GM12872 (cell line): Measurements from ENCODE around the gene BRD3.

Source experiments
- TF ChIP-seq, protein P1 (sequence below): IDR thresholded peaks from 3 replicates; pipeline ENCODE4 v1.5.1; 2011; ENCODE audit warnings: low read depth, mild to moderate bottlenecking, low read length, moderate library complexity; ENCODE audit not compliant: insufficient read depth

The BRD3 gene

GRCh38 chr9:134007571-134007970 is 60.3 kb downstream of the BRD3 start:
- TF ChIP-seq, protein P1, sequence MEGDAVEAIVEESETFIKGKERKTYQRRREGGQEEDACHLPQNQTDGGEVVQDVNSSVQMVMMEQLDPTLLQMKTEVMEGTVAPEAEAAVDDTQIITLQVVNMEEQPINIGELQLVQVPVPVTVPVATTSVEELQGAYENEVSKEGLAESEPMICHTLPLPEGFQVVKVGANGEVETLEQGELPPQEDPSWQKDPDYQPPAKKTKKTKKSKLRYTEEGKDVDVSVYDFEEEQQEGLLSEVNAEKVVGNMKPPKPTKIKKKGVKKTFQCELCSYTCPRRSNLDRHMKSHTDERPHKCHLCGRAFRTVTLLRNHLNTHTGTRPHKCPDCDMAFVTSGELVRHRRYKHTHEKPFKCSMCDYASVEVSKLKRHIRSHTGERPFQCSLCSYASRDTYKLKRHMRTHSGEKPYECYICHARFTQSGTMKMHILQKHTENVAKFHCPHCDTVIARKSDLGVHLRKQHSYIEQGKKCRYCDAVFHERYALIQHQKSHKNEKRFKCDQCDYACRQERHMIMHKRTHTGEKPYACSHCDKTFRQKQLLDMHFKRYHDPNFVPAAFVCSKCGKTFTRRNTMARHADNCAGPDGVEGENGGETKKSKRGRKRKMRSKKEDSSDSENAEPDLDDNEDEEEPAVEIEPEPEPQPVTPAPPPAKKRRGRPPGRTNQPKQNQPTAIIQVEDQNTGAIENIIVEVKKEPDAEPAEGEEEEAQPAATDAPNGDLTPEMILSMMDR = no peak

- TF ChIP-seq, protein P1 = no peak
Measured at GRCh38 chr9:134007150-134007549, 60.7 kb downstream of the BRD3 start.

DNA sequence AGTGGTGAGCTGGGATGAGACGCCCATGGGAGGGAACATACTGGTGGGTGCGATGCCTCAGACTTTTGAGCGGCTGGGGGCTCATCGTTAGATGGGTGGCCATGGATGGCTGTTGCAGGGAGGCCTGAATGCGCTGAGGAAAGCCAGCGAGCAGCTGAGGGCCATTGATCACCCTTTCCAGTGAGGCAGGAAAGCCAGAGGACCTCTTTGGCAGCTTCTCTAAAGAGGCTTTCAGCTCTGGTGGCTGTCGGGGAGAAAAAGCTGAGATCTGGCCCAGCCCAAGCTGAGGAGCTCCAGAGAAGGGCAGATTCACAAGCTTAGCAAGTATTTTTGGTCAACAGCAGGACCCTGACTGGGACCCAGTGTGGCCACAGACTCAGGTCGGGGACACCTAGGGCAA is 62.4 kb downstream of the BRD3 start:
- TF ChIP-seq, protein P1 = no peak

DNA sequence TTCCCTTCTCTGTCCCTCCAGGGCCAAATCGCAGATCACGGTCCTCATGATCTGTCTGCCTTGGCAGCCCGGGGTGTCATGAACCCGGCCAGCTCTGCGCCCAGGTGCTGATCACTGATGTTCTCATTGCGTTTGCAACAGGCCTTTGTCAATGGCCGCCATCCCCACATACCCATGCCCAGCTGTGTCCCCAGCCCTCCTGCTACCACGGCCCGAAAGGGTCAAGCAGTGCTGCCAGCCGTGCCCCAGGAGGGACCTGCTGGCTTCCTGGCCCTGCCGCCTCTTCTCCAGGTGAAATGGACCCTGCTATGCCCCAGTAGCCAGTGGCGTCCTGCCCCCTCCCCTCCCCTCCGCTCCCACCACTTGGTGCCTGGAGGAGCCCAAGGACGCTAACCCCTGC is 62.9 kb downstream of the BRD3 start:
- TF ChIP-seq, protein P1 = no peak

DNA sequence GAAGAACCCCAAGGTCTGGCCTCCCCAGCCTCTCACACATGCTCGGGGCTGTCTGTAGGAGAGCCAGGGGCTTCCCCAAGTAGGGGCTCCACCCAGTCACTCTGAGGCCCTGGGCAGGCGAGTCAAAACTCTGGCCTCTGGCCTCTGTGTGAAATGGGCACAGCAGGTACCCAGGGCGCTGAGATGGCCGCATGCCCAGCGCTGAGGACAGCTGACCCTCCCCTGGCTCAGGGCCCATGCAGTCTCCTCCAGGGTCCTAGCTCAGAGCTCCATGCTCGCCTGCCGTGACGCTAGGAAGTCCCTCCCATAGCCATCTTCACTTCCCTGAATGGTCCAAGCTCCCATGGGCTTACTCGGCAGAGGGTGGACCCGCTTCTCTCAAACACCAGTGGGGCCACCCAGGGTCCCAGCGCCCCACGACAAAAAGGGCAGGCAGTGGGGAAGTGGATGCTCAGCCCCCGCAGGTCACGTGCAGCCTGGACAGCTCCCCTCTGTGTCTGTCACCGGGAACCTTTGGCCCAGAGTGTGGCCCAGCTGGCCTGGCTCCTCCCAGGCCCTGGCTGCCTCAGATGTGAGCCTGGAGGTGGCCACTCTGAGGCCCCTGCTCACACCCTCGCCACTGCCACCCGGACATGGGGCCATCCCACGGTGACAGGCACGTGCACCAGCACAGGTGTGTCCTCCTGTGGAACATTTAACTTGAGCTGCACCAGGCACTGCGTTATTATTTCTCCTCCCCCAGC is 63.5 kb downstream of the BRD3 start:
- TF ChIP-seq, protein P1 = no peak

DNA sequence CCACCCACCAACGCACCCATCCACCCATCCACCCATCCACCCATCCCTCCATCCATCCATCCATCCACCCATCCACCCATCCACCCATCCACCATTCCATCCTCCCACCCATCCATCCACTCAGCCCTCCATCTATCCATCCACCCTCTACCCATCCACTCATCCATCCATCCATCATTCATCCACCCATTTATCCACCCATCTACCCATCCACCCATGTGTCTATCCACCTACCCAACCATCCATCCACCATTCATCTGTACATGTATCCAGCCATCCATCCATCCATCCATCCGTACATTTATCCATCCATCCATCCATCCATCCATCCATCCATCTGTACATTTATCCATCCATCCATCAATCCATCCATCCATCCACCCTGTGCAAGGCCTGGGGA is 64.6 kb downstream of the BRD3 start:
- TF ChIP-seq, protein P1 = no peak

DNA sequence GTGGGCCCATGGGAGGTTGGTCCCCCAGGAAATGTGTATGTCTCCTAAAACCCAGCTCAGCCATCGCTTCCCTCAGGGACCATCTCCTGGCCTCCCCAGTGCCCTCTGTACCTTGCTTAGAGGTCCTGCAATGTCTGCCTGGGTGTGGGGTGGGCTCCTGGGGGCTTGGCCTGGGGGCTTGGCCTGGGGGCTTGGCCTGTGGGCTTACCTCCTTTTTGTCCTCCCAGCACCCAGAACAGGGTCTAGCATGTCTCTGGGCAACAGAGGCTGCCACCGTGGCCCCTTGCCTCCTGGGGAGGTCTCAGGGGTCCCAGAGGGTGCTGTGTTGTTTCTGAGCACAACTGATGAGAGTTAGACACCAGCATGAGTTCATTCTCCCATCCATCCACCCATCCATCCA is 65.0 kb downstream of the BRD3 start:
- TF ChIP-seq, protein P1 = no peak
